WTC11 (cell line): ENCODE results near the gene DMD.

ENCODE experiments used
- CTCF ChIP-seq: fragments of 200-600 bp; IDR thresholded peaks from 2 replicates; pipeline ENCODE4 v1.8.0; 2022; ENCODE audit warnings: antibody characterized with exemption
- ETV6 ChIP-seq: sonication (generic); formaldehyde crosslinking; IDR thresholded peaks from 2 replicates; pipeline ENCODE4 v1.8.1; 2022; ENCODE audit warnings: mild to moderate bottlenecking, missing genetic modification reagents
- KAT7 ChIP-seq: sonication (generic); formaldehyde crosslinking; IDR thresholded peaks from 2 replicates; pipeline ENCODE4 v1.8.1; 2023; ENCODE audit warnings: missing genetic modification reagents, mild to moderate bottlenecking, borderline replicate concordance
- MAX ChIP-seq: sonication (generic); formaldehyde crosslinking; IDR thresholded peaks from 2 replicates; pipeline ENCODE4 v1.8.0; 2022; ENCODE audit warnings: mild to moderate bottlenecking, missing genetic modification reagents
- NFYB ChIP-seq: sonication (generic); formaldehyde crosslinking; conservative IDR thresholded peaks from 2 replicates; pipeline ENCODE4 v1.8.0; 2022; ENCODE audit warnings: low read depth, missing genetic modification reagents
- SP1 ChIP-seq: sonication (generic); formaldehyde crosslinking; conservative IDR thresholded peaks from 2 replicates; pipeline ENCODE4 v1.8.1; 2022; ENCODE audit warnings: missing genetic modification reagents
- ZNF138 ChIP-seq: sonication (generic); formaldehyde crosslinking; conservative IDR thresholded peaks from 2 replicates; pipeline ENCODE4 v1.8.1; 2022; ENCODE audit warnings: mild to moderate bottlenecking, moderate library complexity, missing genetic modification reagents
- ZNF317 ChIP-seq: sonication (generic); formaldehyde crosslinking; IDR thresholded peaks from 2 replicates; pipeline ENCODE4 v1.8.1; 2023; ENCODE audit warnings: low read depth, mild to moderate bottlenecking, moderate library complexity, missing genetic modification reagents, borderline replicate concordance
- TF ChIP-seq, protein P1 (sequence below): sonication (generic); formaldehyde crosslinking; IDR thresholded peaks from 2 replicates; pipeline ENCODE4 v1.8.1; 2023; ENCODE audit warnings: mild to moderate bottlenecking, moderate library complexity, missing genetic modification reagents
- TF ChIP-seq, protein P2 (sequence below): sonication (generic); formaldehyde crosslinking; conservative IDR thresholded peaks from 2 replicates; pipeline ENCODE4 v1.8.1; 2023; ENCODE audit warnings: mild to moderate bottlenecking, low read depth, missing genetic modification reagents, moderate library complexity
- TF ChIP-seq, protein P3 (sequence below): fragments of 250-450 bp; sonication (Bioruptor Pico); IDR thresholded peaks from 2 replicates; pipeline ENCODE4 v1.9.0; 2021; ENCODE audit warnings: moderate library complexity, mild to moderate bottlenecking, inconsistent platforms, borderline replicate concordance
- TF ChIP-seq, protein P4 (sequence below): sonication (generic); formaldehyde crosslinking; IDR thresholded peaks from 2 replicates; pipeline ENCODE4 v1.8.1; 2022; ENCODE audit warnings: low read depth, missing genetic modification reagents, borderline replicate concordance

- TF ChIP-seq, protein P1, sequence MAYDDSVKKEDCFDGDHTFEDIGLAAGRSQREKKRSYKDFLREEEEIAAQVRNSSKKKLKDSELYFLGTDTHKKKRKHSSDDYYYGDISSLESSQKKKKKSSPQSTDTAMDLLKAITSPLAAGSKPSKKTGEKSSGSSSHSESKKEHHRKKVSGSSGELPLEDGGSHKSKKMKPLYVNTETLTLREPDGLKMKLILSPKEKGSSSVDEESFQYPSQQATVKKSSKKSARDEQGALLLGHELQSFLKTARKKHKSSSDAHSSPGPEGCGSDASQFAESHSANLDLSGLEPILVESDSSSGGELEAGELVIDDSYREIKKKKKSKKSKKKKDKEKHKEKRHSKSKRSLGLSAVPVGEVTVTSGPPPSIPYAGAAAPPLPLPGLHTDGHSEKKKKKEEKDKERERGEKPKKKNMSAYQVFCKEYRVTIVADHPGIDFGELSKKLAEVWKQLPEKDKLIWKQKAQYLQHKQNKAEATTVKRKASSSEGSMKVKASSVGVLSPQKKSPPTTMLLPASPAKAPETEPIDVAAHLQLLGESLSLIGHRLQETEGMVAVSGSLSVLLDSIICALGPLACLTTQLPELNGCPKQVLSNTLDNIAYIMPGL (CRISPR knock-in tag): no peak
- no peak for TF ChIP-seq NFYB (CRISPR knock-in tag)
- no peak for TF ChIP-seq ZNF317
- no peak for TF ChIP-seq CTCF
- TF ChIP-seq ZNF138 (CRISPR knock-in tag): no peak
- no peak for TF ChIP-seq SP1
- TF ChIP-seq, protein P2, sequence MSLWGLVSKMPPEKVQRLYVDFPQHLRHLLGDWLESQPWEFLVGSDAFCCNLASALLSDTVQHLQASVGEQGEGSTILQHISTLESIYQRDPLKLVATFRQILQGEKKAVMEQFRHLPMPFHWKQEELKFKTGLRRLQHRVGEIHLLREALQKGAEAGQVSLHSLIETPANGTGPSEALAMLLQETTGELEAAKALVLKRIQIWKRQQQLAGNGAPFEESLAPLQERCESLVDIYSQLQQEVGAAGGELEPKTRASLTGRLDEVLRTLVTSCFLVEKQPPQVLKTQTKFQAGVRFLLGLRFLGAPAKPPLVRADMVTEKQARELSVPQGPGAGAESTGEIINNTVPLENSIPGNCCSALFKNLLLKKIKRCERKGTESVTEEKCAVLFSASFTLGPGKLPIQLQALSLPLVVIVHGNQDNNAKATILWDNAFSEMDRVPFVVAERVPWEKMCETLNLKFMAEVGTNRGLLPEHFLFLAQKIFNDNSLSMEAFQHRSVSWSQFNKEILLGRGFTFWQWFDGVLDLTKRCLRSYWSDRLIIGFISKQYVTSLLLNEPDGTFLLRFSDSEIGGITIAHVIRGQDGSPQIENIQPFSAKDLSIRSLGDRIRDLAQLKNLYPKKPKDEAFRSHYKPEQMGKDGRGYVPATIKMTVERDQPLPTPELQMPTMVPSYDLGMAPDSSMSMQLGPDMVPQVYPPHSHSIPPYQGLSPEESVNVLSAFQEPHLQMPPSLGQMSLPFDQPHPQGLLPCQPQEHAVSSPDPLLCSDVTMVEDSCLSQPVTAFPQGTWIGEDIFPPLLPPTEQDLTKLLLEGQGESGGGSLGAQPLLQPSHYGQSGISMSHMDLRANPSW (CRISPR knock-in tag): no peak
- TF ChIP-seq, protein P3, sequence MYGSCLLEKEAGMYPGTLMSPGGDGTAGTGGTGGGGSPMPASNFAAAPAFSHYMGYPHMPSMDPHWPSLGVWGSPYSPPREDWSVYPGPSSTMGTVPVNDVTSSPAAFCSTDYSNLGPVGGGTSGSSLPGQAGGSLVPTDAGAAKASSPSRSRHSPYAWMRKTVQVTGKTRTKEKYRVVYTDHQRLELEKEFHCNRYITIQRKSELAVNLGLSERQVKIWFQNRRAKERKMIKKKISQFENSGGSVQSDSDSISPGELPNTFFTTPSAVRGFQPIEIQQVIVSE: no peak
- TF ChIP-seq KAT7 (CRISPR knock-in tag): no peak
- TF ChIP-seq, protein P4, sequence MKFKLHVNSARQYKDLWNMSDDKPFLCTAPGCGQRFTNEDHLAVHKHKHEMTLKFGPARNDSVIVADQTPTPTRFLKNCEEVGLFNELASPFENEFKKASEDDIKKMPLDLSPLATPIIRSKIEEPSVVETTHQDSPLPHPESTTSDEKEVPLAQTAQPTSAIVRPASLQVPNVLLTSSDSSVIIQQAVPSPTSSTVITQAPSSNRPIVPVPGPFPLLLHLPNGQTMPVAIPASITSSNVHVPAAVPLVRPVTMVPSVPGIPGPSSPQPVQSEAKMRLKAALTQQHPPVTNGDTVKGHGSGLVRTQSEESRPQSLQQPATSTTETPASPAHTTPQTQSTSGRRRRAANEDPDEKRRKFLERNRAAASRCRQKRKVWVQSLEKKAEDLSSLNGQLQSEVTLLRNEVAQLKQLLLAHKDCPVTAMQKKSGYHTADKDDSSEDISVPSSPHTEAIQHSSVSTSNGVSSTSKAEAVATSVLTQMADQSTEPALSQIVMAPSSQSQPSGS (CRISPR knock-in tag): no peak
- no peak for TF ChIP-seq MAX (CRISPR knock-in tag)
- TF ChIP-seq ETV6 (CRISPR knock-in tag): no peak
These were observed 2024.5 kb downstream of the DMD start for GRCh38 chrX:31186693-31187338.
